GM12875 (cell line): ENCODE data around the gene VGLL4.

Source experiments
- H3K4me3 ChIP-seq: one replicate; pipeline ENCODE4 v1.5.1; 2011; ENCODE audit warnings: low read depth, low read length, control low read depth
- TF ChIP-seq, protein P1 (sequence below): IDR thresholded peaks from 2 replicates; pipeline ENCODE4 v1.5.1; 2011; ENCODE audit warnings: low read depth, mild to moderate bottlenecking, control low read depth, inconsistent platforms, low read length, moderate library complexity, borderline replicate concordance; ENCODE audit not compliant: insufficient read depth

Gene VGLL4

DNA sequence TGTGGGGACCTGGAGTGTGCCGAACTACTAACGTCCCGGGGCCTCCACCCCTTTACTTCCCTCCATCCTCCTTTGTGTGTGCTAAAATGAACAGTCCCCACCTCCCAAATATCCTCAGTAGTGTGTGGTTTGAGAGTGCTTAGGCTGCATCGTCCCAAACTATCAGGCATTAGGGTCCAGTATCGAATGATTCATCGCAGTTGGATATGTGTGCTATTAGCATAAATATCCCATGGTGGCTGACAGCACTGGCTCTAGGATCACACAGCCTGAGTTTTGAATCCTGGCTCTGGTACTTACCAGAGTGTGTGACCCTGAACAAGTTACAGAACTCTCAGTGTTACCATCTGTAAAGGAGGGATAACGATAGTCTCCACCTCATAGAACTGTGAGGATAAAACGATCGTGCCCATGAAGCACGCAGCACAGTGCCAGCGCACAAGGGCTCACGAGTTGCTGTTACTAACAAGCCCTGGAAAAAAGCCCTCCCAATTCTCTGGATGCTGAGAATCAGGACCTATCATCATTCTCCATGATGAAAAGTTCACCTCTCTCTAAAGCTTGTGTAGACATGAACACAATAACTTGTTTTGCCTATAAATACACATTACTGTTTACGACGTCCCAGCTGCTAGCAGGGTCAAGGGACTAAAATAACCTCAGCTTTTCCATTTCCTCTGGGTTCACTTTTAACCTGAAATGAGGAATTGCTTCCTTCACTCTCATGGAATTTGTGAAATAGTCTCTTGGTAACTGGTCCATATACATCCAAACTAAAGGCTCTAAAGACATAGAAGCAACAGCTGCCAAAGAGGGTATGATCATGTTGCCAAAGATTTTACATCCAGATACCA is 51.0 kb downstream of the VGLL4 start:
- TF ChIP-seq, protein P1, sequence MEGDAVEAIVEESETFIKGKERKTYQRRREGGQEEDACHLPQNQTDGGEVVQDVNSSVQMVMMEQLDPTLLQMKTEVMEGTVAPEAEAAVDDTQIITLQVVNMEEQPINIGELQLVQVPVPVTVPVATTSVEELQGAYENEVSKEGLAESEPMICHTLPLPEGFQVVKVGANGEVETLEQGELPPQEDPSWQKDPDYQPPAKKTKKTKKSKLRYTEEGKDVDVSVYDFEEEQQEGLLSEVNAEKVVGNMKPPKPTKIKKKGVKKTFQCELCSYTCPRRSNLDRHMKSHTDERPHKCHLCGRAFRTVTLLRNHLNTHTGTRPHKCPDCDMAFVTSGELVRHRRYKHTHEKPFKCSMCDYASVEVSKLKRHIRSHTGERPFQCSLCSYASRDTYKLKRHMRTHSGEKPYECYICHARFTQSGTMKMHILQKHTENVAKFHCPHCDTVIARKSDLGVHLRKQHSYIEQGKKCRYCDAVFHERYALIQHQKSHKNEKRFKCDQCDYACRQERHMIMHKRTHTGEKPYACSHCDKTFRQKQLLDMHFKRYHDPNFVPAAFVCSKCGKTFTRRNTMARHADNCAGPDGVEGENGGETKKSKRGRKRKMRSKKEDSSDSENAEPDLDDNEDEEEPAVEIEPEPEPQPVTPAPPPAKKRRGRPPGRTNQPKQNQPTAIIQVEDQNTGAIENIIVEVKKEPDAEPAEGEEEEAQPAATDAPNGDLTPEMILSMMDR: no peak
- H3K4me3 ChIP-seq: no peak overlapping the region

DNA sequence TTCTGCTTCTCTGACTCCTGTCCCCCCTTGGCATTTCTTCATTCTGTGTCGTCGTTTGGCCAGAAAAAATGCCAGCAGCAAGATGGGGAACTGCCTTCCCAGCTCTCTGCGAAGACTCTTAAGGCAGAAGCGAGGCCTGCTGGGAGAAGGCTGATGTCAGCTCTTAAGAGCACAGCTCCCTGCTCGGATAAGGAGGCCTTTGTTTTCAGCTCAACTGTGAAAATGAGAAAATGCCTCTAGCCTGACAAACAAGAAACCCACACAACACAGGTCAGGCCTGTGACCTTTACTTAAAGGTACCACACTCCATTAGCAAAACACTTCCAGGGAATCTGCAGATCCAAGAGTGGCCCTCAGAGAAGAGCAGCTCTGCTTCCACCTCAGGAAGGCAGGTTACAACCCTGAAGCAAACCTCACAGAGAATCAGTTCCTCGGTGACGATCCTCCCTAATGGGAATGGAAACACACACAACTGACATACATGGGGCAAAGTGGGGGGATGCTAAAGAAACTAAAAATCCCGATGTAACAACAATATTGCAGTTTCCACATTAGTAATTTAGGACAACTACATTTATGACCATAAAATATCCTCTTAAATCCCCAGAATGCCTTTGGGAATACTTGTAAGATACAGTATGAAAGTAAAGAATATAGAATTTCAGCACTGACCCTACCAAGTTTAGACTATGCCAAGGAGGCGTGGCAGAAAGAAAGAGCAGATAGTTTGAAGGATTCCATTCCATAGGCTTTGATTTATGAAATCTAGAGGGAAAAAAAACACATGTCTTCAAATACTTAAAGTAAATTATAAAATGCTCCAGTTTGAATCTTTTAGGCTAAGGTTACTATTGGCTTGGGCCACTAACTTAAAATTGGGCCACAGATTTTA is 52.1 kb downstream of the VGLL4 start:
- no peak overlapping the region for H3K4me3 ChIP-seq
- TF ChIP-seq, protein P1: no peak

DNA sequence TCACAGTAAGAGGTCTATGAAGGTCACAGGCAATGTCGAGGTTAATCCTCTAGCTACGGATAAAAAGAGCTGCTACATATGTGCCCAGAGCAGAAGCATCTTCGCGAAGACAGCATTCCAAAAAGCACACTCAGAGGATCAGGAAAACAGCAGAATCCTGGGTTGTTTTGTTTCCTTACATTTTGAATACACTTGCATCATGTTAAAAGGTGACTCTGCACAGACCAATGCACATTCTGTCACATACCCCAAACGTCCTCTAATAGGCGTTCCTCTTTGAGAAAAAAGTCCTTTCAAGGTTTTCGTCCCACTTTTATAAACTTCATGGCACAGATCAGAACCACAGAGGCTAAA is 52.7 kb downstream of the VGLL4 start:
- TF ChIP-seq, protein P1: no peak
- H3K4me3 ChIP-seq: no peak overlapping the region

DNA sequence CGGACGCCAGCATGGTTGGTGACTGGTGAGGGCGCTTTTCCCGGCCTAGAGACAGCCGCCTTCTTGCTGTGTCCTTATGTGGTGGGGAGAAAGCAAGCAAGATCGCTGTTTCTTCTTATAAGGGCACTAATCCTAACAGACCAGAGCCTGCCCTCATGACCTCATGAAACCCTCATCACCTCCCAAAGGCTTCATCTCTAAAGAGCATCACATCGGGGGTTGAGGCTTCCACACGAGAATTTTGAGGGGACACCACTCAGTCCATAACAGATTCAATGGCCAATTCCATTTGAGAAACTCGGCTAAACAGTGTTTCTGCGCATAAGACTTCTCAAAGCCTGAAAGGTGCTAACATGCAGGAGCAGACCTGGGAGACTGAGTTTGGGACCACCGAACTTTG is 54.0 kb downstream of the VGLL4 start:
- H3K4me3 ChIP-seq: no peak overlapping the region
- TF ChIP-seq, protein P1: no peak

DNA sequence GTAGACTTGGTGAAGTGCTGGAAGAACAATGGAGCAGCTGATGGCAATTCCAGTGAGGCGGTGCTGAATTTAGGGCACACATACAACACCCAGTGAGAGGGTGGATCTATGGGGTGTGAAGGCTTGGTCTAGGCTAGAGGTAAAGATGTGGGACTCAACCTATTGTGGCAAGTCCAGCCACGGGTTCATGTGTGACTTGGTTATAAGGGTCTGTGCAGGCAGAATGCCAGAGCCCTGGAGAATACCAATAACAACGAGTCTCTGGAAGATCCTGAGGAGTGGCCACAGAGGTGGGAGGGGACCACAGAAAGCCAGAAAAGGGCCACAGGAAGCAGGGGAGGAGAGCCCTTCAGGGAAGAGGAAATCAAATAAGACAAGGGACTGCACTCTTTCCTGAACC is 55.0 kb downstream of the VGLL4 start:
- H3K4me3 ChIP-seq: no peak overlapping the region
- TF ChIP-seq, protein P1: no peak

DNA sequence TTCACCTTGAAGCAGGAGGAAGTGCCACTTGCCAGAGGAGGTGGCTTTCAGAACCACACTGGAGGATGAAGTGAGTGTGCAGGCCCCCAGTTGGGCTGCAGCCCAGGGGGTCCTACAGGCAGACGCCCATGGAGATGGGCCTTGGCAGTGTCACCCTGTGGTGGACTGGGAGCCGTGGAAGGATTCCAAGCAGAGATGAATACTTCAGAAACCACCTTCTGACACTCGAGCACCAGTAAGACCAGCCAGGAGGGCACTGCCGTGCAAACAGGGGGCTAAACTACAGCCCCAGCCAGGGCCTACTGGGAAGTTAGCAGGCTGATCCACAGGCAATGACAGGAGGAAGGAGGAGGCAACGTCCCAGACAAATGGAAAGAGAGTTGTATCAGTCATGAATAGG is 55.4 kb downstream of the VGLL4 start:
- TF ChIP-seq, protein P1: no peak
- H3K4me3 ChIP-seq: no peak overlapping the region
